MG63 (cell line): ENCODE results near the gene IMMP2L. TPM values are rescaled to one million over a fixed set of nuclear protein-coding genes. Genes with fewer than 3 reads are reported as not detected.
"Not testable (repeated sequence)": the region's sequence is repeated elsewhere in the genome, so short reads cannot be mapped to it uniquely, and the experiment has no call there.

Source experiments
- DNase-seq: peaks from one replicate; pipeline ENCODE4 v3.0.0-alpha.2; 2020
- H3K27me3 ChIP-seq: fragments of 250-450 bp; sonication (Bioruptor Pico); 2 replicates; pipeline ENCODE4 v1.5.1; 2020; ENCODE audit warnings: mild to moderate bottlenecking, moderate library complexity
- H3K36me3 ChIP-seq: fragments of 250-450 bp; sonication (Bioruptor Pico); 2 replicates; pipeline ENCODE4 v1.5.1; 2020; ENCODE audit warnings: mild to moderate bottlenecking, moderate library complexity
- H3K4me3 ChIP-seq: fragments of 250-450 bp; sonication (Bioruptor Pico); 2 replicates; pipeline ENCODE4 v1.5.1; 2020; ENCODE audit warnings: mild to moderate bottlenecking, moderate library complexity
- H3K9me3 ChIP-seq: fragments of 250-450 bp; sonication (Bioruptor Pico); 2 replicates; pipeline ENCODE4 v1.5.1; 2020; ENCODE audit warnings: mild to moderate bottlenecking, moderate library complexity
- total RNA-seq: library from RNA; depleted of rRNA; stranded (reverse); fragments of >200 nt; shearing (Covaris generic); gene quantifications from 2 replicates; pipeline ENCODE4 v1.2.3, GENCODE V29; 2014; ENCODE audit warnings: low replicate concordance

The IMMP2L gene
- total RNA-seq, 1 experiment from 2014 or later, result 8.8 TPM

GRCh38 chr7:110962826-110963225, 599.5 kb downstream of the IMMP2L start:
- no peak for DNase-seq
- H3K4me3 ChIP-seq, result no peak overlapping the region
- H3K27me3 ChIP-seq, result no peaks in the 10 kb centered on the region
- H3K9me3 ChIP-seq, result no peaks in the 10 kb centered on the region
- no peaks in the 10 kb centered on the region for H3K36me3 ChIP-seq

GRCh38 chr7:110962374-110962773, 599.9 kb downstream of the IMMP2L start:
- Histone ChIP-seq H3K27me3 (no peaks in the 10 kb centered on the region), H3K36me3 (no peaks in the 10 kb centered on the region), H3K4me3 (no peak overlapping the region), H3K9me3 (no peaks in the 10 kb centered on the region)
- no peak for DNase-seq

- Histone ChIP-seq H3K4me3 (no peak overlapping the region), H3K36me3 (no peaks in the 10 kb centered on the region), H3K9me3 (no peaks in the 10 kb centered on the region), H3K27me3 (no peaks in the 10 kb centered on the region)
- DNase-seq, result no peak
Measured at GRCh38 chr7:110960811-110961210, 601.5 kb downstream of the IMMP2L start.

- no peaks in the 10 kb centered on the region for H3K9me3 ChIP-seq
- no peaks in the 10 kb centered on the region for H3K27me3 ChIP-seq
- no peak overlapping the region for H3K4me3 ChIP-seq
- no peak for DNase-seq
- no peaks in the 10 kb centered on the region for H3K36me3 ChIP-seq
Measured at GRCh38 chr7:110948280-110948679, 614.0 kb downstream of the IMMP2L start.

GRCh38 chr7:110947408-110947807, 614.9 kb downstream of the IMMP2L start:
- Histone ChIP-seq H3K4me3 (no peak overlapping the region), H3K9me3 (no peaks in the 10 kb centered on the region), H3K27me3 (no peaks in the 10 kb centered on the region), H3K36me3 (no peaks in the 10 kb centered on the region)
- DNase-seq, result no peak

GRCh38 chr7:110944966-110945644, 617.2 kb downstream of the IMMP2L start:
- Histone ChIP-seq H3K27me3 (no peaks in the 10 kb centered on the region), H3K9me3 (no peaks in the 10 kb centered on the region), H3K36me3 (no peaks in the 10 kb centered on the region), H3K4me3 (no peak overlapping the region)
- DNase-seq, result no peak

- Histone ChIP-seq H3K36me3 (no peaks in the 10 kb centered on the region), H3K27me3 (no peaks in the 10 kb centered on the region), H3K9me3 (no peaks in the 10 kb centered on the region), H3K4me3 (no peak overlapping the region)
- DNase-seq, result no peak
Measured at GRCh38 chr7:110944448-110944847, 617.8 kb downstream of the IMMP2L start.

GRCh38 chr7:110943701-110944345, 618.5 kb downstream of the IMMP2L start:
- no peak for DNase-seq
- Histone ChIP-seq H3K27me3 (no peaks in the 10 kb centered on the region), H3K4me3 (no peak overlapping the region), H3K9me3 (no peaks in the 10 kb centered on the region), H3K36me3 (no peaks in the 10 kb centered on the region)

- H3K4me3 ChIP-seq, result no peak overlapping the region
- H3K9me3 ChIP-seq, result no peaks in the 10 kb centered on the region
- no peaks in the 10 kb centered on the region for H3K27me3 ChIP-seq
- H3K36me3 ChIP-seq, result no peaks in the 10 kb centered on the region
- DNase-seq, result no peak
Measured at GRCh38 chr7:110941385-110941784, 620.9 kb downstream of the IMMP2L start.

- DNase-seq, result no peak
- H3K36me3 ChIP-seq, result no peaks in the 10 kb centered on the region
- H3K9me3 ChIP-seq, result no peaks in the 10 kb centered on the region
- H3K4me3 ChIP-seq, result no peak overlapping the region
- no peaks in the 10 kb centered on the region for H3K27me3 ChIP-seq
Measured at GRCh38 chr7:110940756-110941155, 621.5 kb downstream of the IMMP2L start.

- H3K4me3 ChIP-seq, result no peak overlapping the region
- H3K36me3 ChIP-seq, result no peaks in the 10 kb centered on the region
- DNase-seq, result no peak
- no peaks in the 10 kb centered on the region for H3K9me3 ChIP-seq
- H3K27me3 ChIP-seq, result no peaks in the 10 kb centered on the region
Measured at GRCh38 chr7:110938165-110938564, 624.1 kb downstream of the IMMP2L start.

GRCh38 chr7:110936665-110937064, 625.6 kb downstream of the IMMP2L start:
- not testable (repeated sequence) for H3K9me3 ChIP-seq, H3K4me3 ChIP-seq, DNase-seq, H3K27me3 ChIP-seq, H3K36me3 ChIP-seq

GRCh38 chr7:110929480-110930249, 632.6 kb downstream of the IMMP2L start:
- no peak overlapping the region for H3K4me3 ChIP-seq
- no peak for DNase-seq
- no peaks in the 10 kb centered on the region for H3K36me3 ChIP-seq
- no peaks in the 10 kb centered on the region for H3K27me3 ChIP-seq
- H3K9me3 ChIP-seq, result no peaks in the 10 kb centered on the region

- H3K4me3 ChIP-seq, result no peak overlapping the region
- H3K27me3 ChIP-seq, result no peaks in the 10 kb centered on the region
- no peaks in the 10 kb centered on the region for H3K36me3 ChIP-seq
- DNase-seq, result peak; percentile 5
- H3K9me3 ChIP-seq, result no peaks in the 10 kb centered on the region
Measured at GRCh38 chr7:110922906-110923305, 639.4 kb downstream of the IMMP2L start.

GRCh38 chr7:110921595-110922151, 640.6 kb downstream of the IMMP2L start:
- H3K27me3 ChIP-seq, result no peaks in the 10 kb centered on the region
- H3K9me3 ChIP-seq, result no peaks in the 10 kb centered on the region
- no peaks in the 10 kb centered on the region for H3K36me3 ChIP-seq
- no peak for DNase-seq
- no peak overlapping the region for H3K4me3 ChIP-seq

- no peaks in the 10 kb centered on the region for H3K36me3 ChIP-seq
- H3K9me3 ChIP-seq, result no peaks in the 10 kb centered on the region
- H3K27me3 ChIP-seq, result no peaks in the 10 kb centered on the region
- DNase-seq, result no peak
- H3K4me3 ChIP-seq, result no peak overlapping the region
Measured at GRCh38 chr7:110918949-110919548, 643.2 kb downstream of the IMMP2L start.

- no peak for DNase-seq
- no peaks in the 10 kb centered on the region for H3K27me3 ChIP-seq
Measured at GRCh38 chr7:110914263-110914662, 648.0 kb downstream of the IMMP2L start.

More at GRCh38 chr7:110914263-110914662, 648.0 kb downstream of the IMMP2L start:
- Histone ChIP-seq H3K36me3 (no peaks in the 10 kb centered on the region), H3K9me3 (no peaks in the 10 kb centered on the region), H3K4me3 (no peak overlapping the region)
